COR-L47 (cell line): ENCODE data around the gene PLBD2.

Experiments used
- DNase-seq: peaks from one replicate; lab custom pipeline; 2025; lab: John Stamatoyannopoulos, UW

PLBD2 gene, protein sequence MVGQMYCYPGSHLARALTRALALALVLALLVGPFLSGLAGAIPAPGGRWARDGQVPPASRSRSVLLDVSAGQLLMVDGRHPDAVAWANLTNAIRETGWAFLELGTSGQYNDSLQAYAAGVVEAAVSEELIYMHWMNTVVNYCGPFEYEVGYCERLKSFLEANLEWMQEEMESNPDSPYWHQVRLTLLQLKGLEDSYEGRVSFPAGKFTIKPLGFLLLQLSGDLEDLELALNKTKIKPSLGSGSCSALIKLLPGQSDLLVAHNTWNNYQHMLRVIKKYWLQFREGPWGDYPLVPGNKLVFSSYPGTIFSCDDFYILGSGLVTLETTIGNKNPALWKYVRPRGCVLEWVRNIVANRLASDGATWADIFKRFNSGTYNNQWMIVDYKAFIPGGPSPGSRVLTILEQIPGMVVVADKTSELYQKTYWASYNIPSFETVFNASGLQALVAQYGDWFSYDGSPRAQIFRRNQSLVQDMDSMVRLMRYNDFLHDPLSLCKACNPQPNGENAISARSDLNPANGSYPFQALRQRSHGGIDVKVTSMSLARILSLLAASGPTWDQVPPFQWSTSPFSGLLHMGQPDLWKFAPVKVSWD

DNA sequence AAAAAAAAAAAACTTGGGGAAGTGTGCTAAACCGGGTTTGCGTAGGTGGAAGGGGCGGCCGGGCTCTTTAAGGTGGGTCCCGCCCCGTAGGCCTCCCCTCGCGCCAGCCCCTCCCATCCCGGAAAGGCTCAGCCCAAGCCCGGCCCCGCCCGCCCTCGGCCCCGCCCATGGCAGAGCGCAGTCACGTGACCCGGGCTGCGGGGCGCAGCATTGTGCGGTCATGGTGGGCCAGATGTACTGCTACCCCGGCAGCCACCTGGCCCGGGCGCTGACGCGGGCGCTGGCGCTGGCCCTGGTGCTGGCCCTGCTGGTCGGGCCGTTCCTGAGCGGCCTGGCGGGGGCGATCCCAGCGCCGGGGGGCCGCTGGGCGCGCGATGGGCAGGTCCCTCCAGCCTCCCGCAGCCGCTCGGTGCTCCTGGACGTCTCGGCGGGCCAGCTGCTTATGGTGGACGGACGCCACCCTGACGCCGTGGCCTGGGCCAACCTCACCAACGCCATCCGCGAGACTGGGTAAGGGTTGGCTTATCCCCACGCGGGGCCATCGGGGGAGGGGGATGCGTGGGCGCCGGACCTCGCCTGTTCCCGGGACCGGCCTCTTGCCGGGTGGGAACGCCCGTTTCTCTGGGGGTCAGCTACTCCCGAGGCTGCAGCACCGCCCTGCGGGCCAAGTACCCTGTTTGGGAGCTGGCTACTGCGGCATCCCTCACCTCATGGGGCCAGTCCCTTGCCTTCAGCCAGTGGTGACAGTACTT is at the start of gene PLBD2:
Gene PLBD2 (plus strand): TSS at position 207 of the 752 bp plus-strand sequence. CDS start 14 bp downstream, at position 221.
- peak; percentile 84 for DNase-seq

DNA sequence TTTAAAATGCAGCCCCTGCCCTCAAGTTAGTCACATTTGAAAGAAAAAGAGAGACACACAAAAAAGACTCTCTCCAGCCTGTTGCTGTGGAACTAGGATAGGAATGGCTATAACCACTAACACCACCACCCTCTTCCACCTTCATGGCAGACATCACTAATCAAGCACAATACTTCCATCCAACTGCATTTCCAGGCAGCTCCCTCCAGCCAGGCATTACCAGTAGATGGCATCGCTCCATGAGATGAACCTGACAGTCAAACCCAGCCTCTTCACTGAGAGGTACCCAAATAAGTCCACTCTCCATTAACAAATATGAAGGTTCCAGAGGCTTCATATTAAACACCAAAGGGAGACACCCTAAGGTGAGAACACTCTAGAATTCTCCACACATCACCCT is 47.9 kb upstream of the PLBD2 start:
- no peak for DNase-seq

DNA sequence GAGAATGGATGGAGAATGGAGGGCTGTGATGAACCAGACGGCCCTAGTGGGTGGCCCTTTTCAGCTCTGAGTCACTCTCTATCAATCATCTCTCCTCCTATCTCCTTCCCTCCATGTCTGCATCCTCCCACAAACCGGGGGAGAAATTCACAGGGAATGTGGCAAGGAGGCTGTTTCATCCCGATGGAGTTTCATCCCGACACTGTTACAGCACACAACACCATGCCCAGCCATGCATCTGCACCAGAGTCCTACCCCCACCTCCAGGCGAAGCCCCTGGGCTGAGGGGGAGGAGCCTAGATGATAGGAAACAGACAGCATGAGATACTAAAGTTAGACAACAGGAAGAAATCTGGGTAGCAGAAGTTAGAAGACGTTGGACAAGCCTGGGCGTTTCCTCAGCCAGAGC is 44.3 kb upstream of the PLBD2 start:
- DNase-seq = no peak

DNA sequence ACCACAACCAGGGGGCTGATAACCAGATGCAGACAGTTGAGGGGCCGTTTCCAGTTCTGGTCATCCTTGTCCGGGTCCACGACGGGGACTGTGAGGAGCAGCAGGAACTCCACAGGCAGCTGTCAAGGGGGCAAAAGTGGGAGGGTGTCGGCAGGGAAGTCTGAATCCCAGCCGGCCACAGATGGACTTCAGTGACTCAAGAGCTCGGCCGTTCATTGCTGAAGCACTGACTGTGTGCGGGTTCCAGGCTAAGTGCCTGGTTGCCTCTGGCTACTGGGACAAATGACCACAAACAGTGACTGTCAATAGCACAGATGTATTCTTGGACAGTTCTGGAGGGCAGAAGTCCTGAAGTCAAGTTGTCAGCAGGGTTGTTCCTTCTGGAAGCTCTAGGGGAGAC is 43.0 kb upstream of the PLBD2 start:
- no peak for DNase-seq

DNA sequence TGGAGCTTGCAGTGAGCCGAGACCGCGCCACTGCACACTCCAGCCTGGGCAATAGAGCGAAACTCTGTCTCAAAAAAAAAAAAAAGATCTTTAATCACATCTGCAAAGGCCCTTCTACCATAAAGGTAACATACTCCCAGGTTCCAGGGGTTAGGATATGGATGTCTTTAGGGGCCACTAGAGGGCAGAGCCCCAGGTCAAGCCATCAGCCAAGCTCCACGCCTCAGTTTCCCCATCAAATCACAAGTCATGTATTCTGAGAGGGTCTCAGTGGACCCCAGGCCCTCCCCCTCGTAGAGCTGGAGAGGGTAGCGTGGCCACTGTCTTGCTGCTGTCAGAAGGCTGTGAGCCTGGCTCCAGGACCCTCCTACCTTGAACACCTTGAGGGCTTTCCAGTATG is 42.2 kb upstream of the PLBD2 start:
- DNase-seq = no peak

DNA sequence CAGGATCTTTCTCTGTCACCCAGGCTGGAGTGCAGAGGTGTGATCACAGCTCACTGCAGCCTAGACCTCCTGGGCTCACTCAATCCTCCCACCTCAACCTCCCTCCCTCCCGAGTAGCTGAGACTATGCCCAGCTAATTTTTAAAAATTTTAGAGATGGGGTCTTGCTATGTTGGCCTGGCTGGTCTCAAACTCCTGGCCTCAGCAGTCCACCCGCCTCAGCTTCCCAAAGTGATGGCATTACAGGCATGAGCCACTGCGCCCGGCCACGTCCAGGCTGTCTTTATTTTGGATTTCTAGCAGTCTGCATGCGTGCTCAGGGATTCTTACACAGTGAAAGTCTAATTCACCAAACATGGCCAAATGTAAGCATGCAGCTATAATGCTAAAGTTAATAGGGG is 41.3 kb upstream of the PLBD2 start:
- DNase-seq = no peak

DNA sequence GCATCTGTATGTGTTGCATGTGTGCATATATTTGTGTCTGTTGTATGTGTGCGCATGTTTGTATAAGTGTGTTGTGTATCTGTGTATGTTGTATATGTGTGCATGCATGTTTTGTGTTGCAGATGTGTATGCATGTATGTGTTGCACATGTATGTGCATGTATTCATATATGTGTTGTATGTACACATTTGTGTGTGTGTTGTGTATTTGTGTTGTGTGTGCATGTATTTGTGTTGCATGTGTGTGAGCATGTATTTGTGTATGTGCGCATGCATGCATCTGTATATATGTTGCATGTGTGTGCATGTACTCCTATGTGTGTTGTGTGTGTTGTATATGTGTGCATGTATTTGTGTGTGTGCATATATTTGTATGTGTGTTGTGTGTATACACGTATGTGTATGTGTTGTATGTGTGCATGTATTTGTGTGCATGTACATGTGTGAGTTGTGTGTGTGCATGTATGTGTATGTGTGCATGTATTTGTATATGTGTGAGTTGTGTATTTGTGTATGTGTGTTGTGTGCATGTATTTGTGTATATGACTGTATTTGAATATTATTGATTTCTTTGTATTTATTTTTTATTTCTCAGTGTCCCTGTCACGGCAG is 40.2 kb upstream of the PLBD2 start:
- no peak for DNase-seq

DNA sequence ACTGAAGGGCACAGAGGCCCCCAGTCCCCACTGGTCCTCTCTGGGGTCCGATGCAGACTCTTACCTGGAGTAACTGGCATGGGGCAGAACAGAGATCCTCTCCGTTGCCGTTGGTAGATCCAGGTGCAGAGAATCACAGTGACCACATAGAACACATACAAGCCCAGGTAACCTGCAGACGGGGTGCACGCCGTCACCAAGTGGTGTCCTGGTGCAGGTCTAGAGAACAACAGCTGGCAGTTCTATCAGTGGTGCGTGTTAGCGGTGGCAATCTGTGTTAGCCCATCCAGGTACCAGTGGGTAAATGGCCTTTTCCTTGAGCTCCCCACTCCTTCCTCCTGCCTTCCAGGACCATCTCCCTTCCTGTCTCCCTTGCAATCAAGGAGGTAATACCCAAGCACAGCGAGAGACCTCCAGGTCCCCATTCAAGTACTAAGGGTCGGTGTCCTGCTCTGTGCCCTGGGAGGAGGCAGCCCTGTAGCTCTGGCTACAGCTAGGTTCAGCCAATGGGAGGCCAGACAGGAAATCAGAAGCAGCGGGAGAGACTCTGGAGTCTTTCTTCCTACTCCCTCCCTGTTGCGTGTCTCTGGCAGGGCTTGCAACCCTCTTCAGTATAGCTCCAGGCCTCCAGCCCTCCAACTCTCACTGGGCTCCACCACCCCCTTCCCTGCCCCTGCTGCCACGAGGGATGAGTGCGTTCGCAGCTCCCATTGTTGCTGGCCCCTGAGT is 39.3 kb upstream of the PLBD2 start:
- DNase-seq = no peak

DNA sequence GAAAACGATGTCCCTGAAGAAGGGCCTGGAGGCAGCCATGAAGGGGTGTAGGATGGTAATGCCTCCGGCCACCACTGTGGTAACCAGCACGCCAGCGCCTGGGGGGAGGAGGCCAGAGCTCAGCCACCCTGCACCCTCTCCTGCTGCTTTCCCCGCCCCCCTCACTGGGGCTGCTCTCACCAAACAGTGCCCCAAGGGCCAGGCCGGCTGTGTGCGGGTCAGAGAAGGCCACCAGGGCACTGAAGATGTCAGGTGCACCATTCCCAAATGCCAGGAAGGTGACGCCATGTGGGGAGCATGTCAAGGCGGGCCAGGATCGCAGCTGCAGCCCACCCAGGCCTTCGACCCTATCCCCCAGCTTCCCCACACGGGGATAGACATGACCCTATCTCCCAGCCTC is 38.0 kb upstream of the PLBD2 start:
- DNase-seq = no peak

DNA sequence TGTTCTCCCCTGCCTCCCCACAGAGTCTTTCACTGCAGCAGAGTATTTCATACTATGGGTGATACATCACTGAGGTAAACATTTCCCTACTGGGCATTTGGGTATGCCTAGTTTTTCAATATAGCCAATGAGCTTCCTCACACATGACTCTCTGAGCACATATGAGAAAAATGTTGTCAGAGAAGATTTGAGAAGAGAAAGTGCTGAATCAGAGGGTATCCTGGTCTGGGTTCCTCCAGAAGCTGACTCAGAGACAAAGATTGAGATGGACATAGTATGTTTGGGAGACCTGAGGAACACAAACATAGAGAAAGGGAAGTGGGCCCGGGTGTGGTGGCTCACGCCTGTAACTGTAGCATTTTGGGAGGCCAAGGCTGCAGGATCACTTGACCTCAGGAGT is 36.0 kb upstream of the PLBD2 start:
- no peak for DNase-seq

DNA sequence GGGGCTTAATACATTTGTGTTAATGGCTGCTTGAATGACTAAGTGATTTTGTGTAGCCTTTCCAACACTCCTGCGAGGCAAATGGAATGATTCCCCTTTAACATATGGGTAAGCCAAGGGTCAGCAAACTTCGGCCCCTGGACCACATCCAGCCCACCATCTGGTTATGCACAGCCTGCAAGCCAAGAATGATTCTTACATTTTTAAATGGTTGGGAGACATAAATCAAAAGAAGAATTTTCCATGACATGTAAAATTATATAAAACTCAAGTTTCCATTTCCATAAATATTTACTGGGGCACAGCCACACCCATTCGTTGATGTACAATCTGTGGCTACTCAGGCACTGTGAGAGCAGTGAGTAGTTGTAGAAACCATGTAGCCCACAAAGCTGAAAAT is 32.5 kb upstream of the PLBD2 start:
- no peak for DNase-seq

DNA sequence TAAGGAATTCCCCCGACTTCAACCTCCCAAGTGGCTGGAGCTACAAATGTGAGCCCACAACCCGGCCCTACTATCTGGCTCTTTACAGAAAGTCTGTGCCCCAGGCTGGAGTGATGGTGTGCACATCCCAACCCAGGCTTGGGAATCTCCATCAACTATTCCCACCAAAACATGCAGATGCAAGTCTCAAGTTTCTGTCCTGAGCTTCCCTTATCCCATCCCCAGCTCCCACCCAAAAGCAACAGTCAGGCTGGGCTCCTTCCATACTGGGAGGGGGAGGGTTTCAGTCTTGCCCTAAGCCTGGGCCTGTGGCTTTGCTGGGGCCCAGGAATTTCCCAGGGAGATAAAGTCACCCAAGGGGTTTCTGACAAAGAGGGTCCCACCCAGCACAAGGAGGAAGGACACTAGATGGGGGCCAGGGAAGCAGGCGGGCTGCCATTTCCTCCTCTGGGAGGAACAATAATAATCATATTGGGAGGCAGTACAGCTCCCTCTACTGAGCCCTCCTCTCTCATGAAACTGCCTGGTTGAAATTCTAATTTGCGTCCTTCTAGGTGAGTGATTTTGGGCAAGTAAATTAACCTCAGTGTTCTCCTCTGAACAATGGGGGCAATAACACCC is 31.5 kb upstream of the PLBD2 start:
- no peak for DNase-seq

DNA sequence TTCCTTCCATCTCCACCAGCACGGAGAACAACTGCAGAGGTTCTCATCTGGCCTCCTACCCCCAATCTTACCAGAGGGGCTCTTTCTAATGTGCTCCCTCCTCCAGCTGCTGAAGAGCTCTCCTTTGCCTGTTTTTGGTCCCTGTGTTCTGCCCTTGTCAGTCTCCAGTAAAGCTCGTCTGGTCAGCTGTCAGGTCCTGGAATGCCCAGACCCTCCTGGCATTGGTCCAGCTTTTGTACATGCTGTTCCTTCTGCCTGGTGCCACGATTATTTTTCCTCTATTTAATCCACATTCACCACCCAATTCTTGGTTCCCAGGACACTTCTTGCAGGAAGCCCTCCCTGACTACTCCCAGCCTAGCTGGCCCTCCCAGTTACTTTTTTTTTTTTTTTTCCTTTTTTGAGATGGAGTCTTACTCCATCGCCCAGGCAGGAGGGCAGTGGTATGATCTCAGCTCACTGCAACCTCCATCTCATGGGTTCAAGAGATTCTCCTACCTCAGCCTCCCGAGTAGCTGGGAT is 30.0 kb upstream of the PLBD2 start:
- DNase-seq = no peak

DNA sequence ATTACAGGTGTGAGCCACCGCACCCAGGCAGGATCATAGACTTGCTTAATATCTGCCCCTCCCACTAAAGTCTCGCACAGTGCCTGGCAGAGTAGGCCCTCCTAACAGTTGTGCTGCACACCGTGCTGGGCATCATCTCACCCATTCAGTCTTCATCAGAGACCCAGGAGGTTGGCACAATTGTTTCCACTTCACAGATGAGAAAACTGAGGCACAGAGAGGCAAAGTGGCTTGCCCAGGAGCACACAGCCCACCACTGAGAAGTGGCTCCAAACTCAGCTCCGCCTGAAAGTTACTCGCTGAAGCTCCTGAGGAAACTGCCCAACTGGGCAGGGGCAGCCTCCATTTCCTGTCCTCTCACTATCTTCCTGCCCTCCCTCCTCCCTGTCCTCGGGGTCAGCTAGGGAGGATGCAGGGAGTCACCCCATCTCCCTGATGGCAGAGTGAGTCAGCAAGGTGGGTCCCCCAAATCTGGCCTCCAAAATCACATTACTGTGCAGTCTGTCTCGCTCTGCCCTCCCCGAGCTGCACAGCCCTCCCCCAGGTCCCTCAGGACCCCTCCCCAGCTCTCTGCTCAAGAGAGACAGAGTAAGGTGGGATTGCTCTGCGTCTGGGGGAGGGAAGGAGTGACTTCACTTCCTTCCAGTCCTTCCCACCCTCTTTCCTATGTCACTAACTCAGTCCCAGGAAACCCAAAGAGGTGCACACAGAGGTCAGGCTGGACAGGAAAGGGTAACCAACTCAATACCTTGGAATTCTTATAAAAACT is 29.2 kb upstream of the PLBD2 start:
- no peak for DNase-seq

DNA sequence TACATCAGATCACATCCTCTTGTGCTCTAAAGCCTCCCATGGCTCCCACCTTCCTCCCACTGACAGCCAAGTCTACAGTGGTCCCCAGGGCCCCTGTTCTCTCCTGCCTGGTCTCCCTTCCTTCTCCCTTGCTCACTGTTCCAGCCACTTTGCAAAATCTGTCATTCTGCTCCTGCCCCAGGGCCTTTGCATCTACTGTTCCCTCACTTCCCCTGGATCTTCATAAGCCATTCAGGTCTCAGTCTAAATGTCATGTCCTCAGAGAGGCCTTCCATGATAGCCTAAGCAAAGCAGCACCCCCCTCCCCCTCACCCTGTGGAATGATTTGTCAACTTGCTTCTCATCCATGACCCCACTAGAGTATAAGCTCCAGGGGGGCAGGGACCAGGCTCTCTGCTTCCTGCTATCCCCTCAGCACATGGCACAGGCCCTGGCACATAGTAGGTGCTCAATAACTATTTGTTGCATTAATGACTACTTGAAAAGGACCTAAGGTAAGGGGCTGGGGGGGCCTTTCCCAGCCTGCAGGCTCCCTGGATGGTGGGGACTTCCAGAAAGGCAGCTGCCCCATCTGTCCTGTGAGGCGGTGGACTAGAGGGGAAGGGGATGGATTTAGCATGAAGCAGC is 28.5 kb upstream of the PLBD2 start:
- no peak for DNase-seq

DNA sequence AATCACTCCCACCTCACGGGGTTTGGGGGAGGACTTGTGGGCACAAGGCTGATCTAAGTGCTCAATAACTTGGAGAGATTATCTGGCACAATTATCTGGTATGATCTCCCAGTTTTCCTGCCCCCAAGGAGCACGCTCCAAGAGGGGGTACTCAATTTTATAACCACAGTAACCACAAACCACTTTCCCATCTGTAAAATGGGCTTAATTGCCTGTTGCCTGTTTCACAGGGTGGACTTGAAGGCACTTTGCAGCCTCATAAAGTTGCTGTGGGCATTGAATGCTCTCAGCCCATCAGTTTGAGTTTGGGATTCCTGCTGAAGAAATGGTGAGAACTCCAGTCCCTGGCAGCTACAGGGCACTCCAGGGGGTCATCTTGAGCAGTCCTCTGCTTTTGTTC is 27.9 kb upstream of the PLBD2 start:
- no peak for DNase-seq

DNA sequence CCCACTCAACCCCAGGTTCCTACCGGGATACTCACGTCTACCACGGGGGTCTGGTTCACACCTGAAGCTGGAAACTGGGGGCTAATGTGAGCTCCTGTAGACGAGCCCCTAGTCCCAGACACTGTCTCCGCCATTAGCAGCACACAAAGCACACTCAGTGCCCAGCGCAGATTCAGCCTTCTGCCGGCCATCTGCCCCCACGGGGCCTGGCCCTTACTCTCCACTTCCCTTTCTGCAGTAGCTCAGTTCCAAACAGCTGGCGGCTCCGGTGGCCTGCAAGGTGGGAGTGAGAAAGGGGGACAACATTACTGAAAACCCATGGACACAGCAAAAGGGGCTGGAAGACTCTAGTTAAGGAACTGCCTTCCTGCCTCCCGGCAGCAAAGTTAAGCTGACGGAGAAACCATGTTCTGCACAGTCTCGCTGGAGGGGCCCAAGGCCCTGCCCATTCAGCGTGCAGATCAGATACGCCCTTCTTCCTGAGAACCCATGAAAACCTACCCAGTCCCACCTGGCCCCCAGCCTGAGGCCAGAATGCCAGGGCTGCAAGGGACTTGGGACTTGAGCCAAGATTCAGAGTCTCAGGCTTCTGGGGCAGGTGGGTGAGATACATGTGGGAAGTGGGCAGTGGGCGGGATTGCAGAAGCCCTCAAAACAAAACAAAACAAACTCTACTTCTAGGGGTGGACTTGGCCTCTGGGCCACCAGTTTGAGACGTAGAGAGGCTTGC is 25.5 kb upstream of the PLBD2 start:
- no peak for DNase-seq

DNA sequence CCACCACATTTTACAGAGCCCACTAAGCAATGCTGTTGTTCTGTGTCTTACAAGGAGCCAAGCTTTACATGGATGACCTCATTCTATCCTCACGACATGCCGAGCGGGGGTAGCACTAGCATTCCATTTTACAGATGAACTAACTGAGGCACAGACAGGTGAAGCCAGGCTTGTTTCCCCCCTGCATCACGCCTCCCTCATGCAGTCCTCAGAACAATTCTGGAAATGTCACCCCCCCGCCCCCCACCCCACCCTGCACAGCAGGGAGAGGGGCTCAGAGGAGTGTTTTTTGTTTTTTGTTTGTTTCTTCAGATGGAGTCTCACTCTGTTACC is 25.0 kb upstream of the PLBD2 start:
- DNase-seq = no peak
